Fibroblast of pulmonary artery (primary cell): ENCODE results near the gene ZBTB45.

Source experiments
- DNase-seq: peaks from one replicate; pipeline ENCODE4 v3.0.0-alpha.2; 2010; ENCODE audit warnings: low read depth
- H3K4me3 ChIP-seq: replicated peaks from 2 replicates; pipeline ENCODE4 v1.5.1; 2011; ENCODE audit warnings: low read depth, mild to moderate bottlenecking, control low read depth, low read length, moderate library complexity
- TF ChIP-seq, protein P1 (sequence below): IDR thresholded peaks from 2 replicates; pipeline ENCODE4 v1.5.1; 2011; ENCODE audit warnings: mild to moderate bottlenecking, control low read depth, low read length, inconsistent platforms; ENCODE audit errors: missing control alignments

Gene ZBTB45

DNA sequence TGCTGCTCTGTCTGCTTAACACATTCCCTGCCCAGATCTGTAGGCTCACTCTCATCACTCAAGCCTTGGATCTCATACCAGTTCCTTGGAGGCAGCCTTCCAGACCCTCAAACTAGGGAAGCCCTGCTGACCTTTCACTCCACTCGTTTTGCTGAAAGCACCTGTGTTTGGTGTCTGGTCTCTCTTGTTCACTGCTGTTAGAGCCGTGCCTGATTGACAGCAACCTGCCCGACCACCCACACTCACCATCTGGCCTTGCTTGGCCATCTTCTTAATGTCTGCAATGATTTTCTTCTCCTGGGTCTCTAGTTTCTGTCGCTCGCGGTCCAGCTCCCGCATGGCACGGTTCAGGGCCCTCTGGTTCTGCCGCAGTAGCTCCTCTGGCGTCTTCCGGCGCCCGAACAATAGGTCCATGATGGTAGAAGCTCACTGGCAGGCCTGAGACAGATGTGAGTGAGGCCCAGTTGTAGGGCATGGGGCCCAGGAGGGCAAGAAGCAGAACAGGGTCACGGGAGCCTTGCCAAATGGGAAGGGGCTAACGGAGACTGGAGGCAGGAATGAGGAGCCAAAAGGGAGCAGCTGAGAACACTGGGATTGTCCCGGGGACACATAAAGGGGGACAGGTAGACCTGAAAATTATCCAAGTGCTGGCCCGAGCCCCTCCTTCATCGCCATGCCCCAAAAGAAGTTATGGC is 34.3 kb upstream of the ZBTB45 start:
- no peak for DNase-seq
- TF ChIP-seq, protein P1, sequence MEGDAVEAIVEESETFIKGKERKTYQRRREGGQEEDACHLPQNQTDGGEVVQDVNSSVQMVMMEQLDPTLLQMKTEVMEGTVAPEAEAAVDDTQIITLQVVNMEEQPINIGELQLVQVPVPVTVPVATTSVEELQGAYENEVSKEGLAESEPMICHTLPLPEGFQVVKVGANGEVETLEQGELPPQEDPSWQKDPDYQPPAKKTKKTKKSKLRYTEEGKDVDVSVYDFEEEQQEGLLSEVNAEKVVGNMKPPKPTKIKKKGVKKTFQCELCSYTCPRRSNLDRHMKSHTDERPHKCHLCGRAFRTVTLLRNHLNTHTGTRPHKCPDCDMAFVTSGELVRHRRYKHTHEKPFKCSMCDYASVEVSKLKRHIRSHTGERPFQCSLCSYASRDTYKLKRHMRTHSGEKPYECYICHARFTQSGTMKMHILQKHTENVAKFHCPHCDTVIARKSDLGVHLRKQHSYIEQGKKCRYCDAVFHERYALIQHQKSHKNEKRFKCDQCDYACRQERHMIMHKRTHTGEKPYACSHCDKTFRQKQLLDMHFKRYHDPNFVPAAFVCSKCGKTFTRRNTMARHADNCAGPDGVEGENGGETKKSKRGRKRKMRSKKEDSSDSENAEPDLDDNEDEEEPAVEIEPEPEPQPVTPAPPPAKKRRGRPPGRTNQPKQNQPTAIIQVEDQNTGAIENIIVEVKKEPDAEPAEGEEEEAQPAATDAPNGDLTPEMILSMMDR: no peak

DNA sequence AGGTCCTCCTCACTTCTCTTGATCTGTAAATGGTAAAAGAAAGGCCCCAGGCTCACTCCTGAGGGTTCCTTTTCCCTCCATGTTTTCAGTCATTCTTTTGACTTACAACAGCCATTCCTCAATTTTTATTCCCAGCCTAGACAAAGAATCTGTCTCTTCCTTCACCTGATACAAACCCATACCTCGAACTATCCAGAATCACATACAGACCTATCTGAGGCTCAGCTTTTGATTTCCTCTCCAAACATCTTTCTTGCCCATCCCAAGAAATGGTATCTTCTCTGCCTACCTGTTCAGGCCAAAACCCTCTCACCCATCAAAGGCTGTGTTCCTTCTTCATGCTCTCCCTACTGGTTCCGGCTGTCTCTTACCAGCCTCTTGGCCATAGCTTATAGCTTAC is 33.0 kb upstream of the ZBTB45 start:
- H3K4me3 ChIP-seq: no peak overlapping the region
- TF ChIP-seq, protein P1: no peak
- no peak for DNase-seq

More for the DNA sequence above, 34.3 kb upstream of the ZBTB45 start:
- peak overlapping the region; percentile 90 for H3K4me3 ChIP-seq

- TF ChIP-seq, protein P1: no peak
- DNase-seq: no peak
- H3K4me3 ChIP-seq: no peak overlapping the region
Observed at GRCh38 chr19:58551577-58552471, 32.2 kb upstream of the ZBTB45 start.

DNA sequence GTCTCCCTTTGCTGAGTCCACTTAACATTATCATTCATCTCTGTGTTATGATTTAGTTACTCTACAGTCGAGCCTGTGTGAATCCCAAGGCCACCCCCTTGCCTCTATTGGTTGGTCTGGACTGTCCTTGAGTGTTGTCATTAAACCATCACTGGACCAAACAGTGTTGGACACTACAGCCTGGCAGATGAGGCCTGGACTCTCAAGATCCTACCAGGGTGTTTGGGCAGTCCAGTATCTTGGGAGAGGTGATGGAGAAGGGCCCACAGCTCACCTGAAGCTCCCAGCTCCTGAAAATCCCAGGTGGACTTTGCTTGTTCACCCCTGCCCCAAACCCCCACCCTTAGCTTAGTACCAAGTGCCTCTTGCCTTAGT is 31.5 kb upstream of the ZBTB45 start:
- TF ChIP-seq, protein P1: no peak

DNA sequence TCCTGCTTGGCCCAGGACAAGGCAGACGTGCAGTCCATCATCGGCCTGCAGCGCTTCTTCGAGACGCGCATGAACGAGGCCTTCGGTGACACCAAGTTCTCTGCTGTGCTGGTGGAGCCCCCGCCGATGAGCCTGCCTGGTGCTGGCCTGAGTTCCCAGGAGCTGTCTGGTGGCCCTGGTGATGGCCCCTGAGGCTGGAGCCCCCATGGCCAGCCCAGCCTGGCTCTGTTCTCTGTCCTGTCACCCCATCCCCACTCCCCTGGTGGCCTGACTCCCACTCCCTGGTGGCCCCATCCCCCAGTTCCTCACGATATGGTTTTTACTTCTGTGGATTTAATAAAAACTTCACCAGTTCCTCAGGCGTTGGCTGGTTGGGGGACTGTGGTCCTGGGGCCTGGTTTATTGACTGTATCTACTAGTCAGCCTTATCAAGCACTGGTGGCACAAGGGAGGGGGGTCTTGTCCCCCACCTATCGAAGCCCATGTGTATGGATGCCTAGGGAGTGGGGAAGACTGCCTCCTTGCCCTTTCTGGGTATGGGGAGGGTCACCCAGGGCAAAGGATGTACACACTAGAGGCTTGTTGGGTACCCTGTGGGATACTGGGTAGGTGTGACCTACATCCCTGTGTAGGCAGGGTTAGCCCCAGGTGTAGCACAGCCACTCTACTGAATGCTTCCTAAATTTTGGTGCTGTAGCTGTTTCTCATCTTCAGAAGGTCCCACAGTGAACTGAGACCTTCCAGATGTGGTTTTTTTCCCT is 30.9 kb upstream of the ZBTB45 start:
- TF ChIP-seq, protein P1: no peak
- H3K4me3 ChIP-seq: no peak overlapping the region
- DNase-seq: no peak

More for the DNA sequence above, 31.5 kb upstream of the ZBTB45 start:
- no peak overlapping the region for H3K4me3 ChIP-seq
- no peak for DNase-seq

- TF ChIP-seq, protein P1: no peak
- no peak overlapping the region for H3K4me3 ChIP-seq
- DNase-seq: no peak
Observed at GRCh38 chr19:58549664-58550361, 30.2 kb upstream of the ZBTB45 start.
